ENCODE measurements around the gene PDE11A.

DNA sequence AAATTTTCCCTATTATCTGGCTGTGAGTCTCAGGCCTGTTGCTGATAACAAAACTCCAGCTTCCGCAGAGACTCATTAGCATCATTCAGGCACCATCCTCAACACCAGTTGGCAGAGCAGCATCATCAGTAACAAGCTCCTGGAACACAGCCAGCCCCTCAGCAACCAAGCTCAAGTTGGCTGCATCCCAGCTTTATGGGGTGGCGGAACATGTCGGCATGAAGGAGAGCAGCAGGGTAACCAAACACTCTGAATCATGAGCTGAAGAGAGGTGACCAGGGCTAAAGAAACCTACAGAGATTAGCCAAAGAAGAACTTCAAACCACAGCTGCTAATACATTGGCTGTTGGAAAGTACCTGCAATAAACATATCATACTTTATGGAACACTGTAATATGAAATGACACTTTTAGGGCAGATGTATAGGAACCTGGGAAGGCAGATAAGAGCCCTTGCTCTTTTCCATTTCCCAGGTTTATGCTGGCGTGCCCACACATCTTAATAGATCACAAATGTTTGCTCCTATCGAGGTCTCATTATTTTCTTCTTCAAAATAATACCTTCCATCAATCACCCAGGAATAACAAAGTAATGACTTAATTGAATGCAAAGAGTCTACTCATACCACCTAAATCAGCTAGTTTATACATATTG, 63.8 kb downstream of the PDE11A start:
- TF ChIP-seq POLR2A (IDR thresholded peaks at IDR 0.05): no peak
- TF ChIP-seq, protein P1, sequence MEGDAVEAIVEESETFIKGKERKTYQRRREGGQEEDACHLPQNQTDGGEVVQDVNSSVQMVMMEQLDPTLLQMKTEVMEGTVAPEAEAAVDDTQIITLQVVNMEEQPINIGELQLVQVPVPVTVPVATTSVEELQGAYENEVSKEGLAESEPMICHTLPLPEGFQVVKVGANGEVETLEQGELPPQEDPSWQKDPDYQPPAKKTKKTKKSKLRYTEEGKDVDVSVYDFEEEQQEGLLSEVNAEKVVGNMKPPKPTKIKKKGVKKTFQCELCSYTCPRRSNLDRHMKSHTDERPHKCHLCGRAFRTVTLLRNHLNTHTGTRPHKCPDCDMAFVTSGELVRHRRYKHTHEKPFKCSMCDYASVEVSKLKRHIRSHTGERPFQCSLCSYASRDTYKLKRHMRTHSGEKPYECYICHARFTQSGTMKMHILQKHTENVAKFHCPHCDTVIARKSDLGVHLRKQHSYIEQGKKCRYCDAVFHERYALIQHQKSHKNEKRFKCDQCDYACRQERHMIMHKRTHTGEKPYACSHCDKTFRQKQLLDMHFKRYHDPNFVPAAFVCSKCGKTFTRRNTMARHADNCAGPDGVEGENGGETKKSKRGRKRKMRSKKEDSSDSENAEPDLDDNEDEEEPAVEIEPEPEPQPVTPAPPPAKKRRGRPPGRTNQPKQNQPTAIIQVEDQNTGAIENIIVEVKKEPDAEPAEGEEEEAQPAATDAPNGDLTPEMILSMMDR (IDR thresholded peaks at IDR 0.05): no peak
